BJ (cell line): ENCODE data around the gene ALOX12B. TPM values are rescaled to one million over a fixed set of nuclear protein-coding genes. Genes with fewer than 3 reads are reported as not detected.

ENCODE experiments used
- CTCF ChIA-PET: fragments of 350-600 bp; formaldehyde crosslinking; extraction: SDS; loops from one replicate; lab custom pipeline; 2021; ENCODE audit warnings: antibody characterized with exemption, inconsistent platforms; lab: Yijun Ruan, JAX
- POLR2A ChIA-PET: fragments of 300-600 bp; sonication (Branson Sonifier 250); formaldehyde crosslinking; extraction: SDS; loops from one replicate; lab custom pipeline; 2021; ENCODE audit warnings: antibody characterized with exemption; lab: Charles Lee
- DNase-seq: peaks from one replicate; pipeline ENCODE4 v3.0.0-alpha.2; 2011; ENCODE audit warnings: low read depth
- H3K27me3 ChIP-seq: 2 replicates; pipeline ENCODE4 v1.6.0; 2011; ENCODE audit warnings: low read length; ENCODE audit not compliant: control insufficient read depth, insufficient read depth
- H3K36me3 ChIP-seq: 2 replicates; pipeline ENCODE4 v1.5.1; 2011; ENCODE audit warnings: low read length; ENCODE audit not compliant: control insufficient read depth, insufficient read depth
- H3K4me3 ChIP-seq: 2 replicates; pipeline ENCODE4 v1.5.1; 2011; ENCODE audit warnings: low read depth, mild to moderate bottlenecking, control low read depth, low read length
- CTCF ChIP-seq: IDR thresholded peaks from 2 replicates; pipeline ENCODE4 v1.5.1; 2011; ENCODE audit warnings: low read depth, mild to moderate bottlenecking, control low read depth, inconsistent platforms, low read length, moderate library complexity; ENCODE audit not compliant: insufficient read depth
- polyA plus RNA-seq: library from polyadenylated mRNA; depleted of rRNA; stranded (reverse); fragments of >200 nt; gene quantifications from 2 replicates; pipeline ENCODE4 v1.2.3, GENCODE V29; 2011

ALOX12B gene
- polyA plus RNA-seq, 1 experiment: not detected

- Histone ChIP-seq H3K36me3 (no peaks in the 10 kb centered on the region), H3K27me3 (peaks cover 46% of the 10 kb centered on the region), H3K4me3 (no peak overlapping the region)
- no peak for TF ChIP-seq CTCF
- ChIA-PET POLR2A (no interaction called here), CTCF (no interaction called here)
- DNase-seq: no peak
Observed at GRCh38 chr17:8066841-8067775, 20.4 kb downstream of the ALOX12B start.

- CTCF ChIA-PET: interaction anchor here (0.9 to 2.8 kb wide), 2 partner anchors 9 to 52 kb away, joined by 3 to 12 read pairs; no protein-coding TSS in a partner anchor
- DNase-seq: no peak
- POLR2A ChIA-PET: no interaction called here
- Histone ChIP-seq H3K36me3 (no peaks in the 10 kb centered on the region), H3K4me3 (no peak overlapping the region), H3K27me3 (peaks cover 39% of the 10 kb centered on the region)
- no peak for TF ChIP-seq CTCF
Observed at GRCh38 chr17:8064561-8065019, 22.9 kb downstream of the ALOX12B start.

GRCh38 chr17:8063761-8064534, 23.6 kb downstream of the ALOX12B start:
- H3K27me3 ChIP-seq: peaks cover 43% of the 10 kb centered on the region
- H3K36me3 ChIP-seq: no peaks in the 10 kb centered on the region
- no peak for DNase-seq
- no peak overlapping the region for H3K4me3 ChIP-seq
- TF ChIP-seq CTCF: no peak
- ChIA-PET POLR2A (no interaction called here), CTCF (interaction anchor here (0.9 to 2.8 kb wide), 2 partner anchors 10 to 53 kb away, joined by 3 to 12 read pairs; no protein-coding TSS in a partner anchor)

- Histone ChIP-seq H3K4me3 (no peak overlapping the region), H3K36me3 (no peaks in the 10 kb centered on the region), H3K27me3 (peaks cover 46% of the 10 kb centered on the region)
- DNase-seq: no peak
- CTCF ChIA-PET: interaction anchor here (0.8 to 4.7 kb wide), 11 partner anchors 11 to 165 kb away, joined by 3 to 72 read pairs (median 10); partner anchors contain the start of gene ALOXE3
- TF ChIP-seq CTCF: no peak
- POLR2A ChIA-PET: no interaction called here
Observed at GRCh38 chr17:8062807-8063483, 24.6 kb downstream of the ALOX12B start.
